ENCODE results near the gene MAVS. TPM values are rescaled to one million over a fixed set of nuclear protein-coding genes. Genes with fewer than 3 reads are reported as not detected.
A peak's percentile ranks its signal among the peaks of the same experiment; 100 is the strongest.

Gene MAVS
- total RNA-seq, 1 experiment from 2014 or later, result 24.2 TPM

- Histone ChIP-seq H2BK20ac (ENCODE audit: low read depth, low read length, poor library complexity, severe bottlenecking) (no peak overlapping the region), H3K9me3 (ENCODE audit: control insufficient read depth, low read depth, low read length) (no peaks in the 10 kb centered on the region), H3K27ac (ENCODE audit: insufficient read length, low read depth, low read length) (no peak overlapping the region), H3K14ac (ENCODE audit: insufficient read depth, low read length) (no peak overlapping the region), H4K20me1 (ENCODE audit: control insufficient read depth, insufficient read depth, insufficient read length) (no peaks in the 10 kb centered on the region), H3K79me2 (ENCODE audit: insufficient read depth, low read length) (no peaks in the 10 kb centered on the region), H2BK5ac (ENCODE audit: insufficient read length, low read length) (no peak overlapping the region), H3K23ac (ENCODE audit: insufficient read length, low read depth, low read length) (no peak overlapping the region), H3K4ac (ENCODE audit: low read depth, low read length) (no peak overlapping the region), H2BK12ac (ENCODE audit: insufficient read length, low read depth, low read length) (no peak overlapping the region), H2AFZ (ENCODE audit: low read length) (no peak overlapping the region), H3K4me2 (ENCODE audit: insufficient read depth, insufficient read length, low read length) (no peak overlapping the region), H2BK120ac (ENCODE audit: low read depth, low read length, poor library complexity, severe bottlenecking) (no peak overlapping the region), H3K27me3 (ENCODE audit: insufficient read depth, low read length) (no peaks in the 10 kb centered on the region), H3T11ph (ENCODE audit: low read length) (no peak overlapping the region), H3K9ac (ENCODE audit: extremely low read depth, insufficient read length, low read length) (no peak overlapping the region), H2BK15ac (ENCODE audit: low read depth, low read length) (no peak overlapping the region), H3K56ac (ENCODE audit: insufficient read length, low read depth, low read length) (no peak overlapping the region), H4K5ac (ENCODE audit: insufficient read length, low read depth, low read length) (no peak overlapping the region), H4K91ac (ENCODE audit: insufficient read length, low read depth, low read length) (no peak overlapping the region), H3K23me2 (ENCODE audit: insufficient read length, low read depth, low read length, poor library complexity, severe bottlenecking) (peaks cover 8% of the 10 kb centered on the region), H2AK5ac (ENCODE audit: insufficient read length, low read length) (no peak overlapping the region), H3K79me1 (ENCODE audit: insufficient read depth, low read depth, low read length, poor library complexity, severe bottlenecking) (no peaks in the 10 kb centered on the region), H4K8ac (replicated peaks; ENCODE audit: insufficient read length, low read depth, low read length) (no peak overlapping the region), H3K18ac (ENCODE audit: insufficient read length, low read depth, low read length) (no peak overlapping the region), H3K4me1 (ENCODE audit: insufficient read depth, low read length) (peaks cover 3% of the 10 kb centered on the region)
- DNase-seq, result no peak
- Mint-ChIP-seq H3K4me3 (no peak overlapping the region), H3K4me1 (peaks cover 30 to 48% of the 10 kb centered on the region in 2 experiments), H3K9me3 (no peaks in the 10 kb centered on the region), H3K36me3 (ENCODE audit: insufficient read depth in 1 of 3, low read depth in 3 of 3) (peaks cover 32 to 55% (median 47%) of the 10 kb centered on the region in 3 experiments), H3K27me3 (ENCODE audit: low read depth) (peaks cover 4% of the 10 kb centered on the region; the same call in 1 of the 2 replicates), H3K27ac (peak overlapping the region in 1 of 3 experiments; percentile 46; a peak in 2 of 7 replicates)
- no CpG with 5 or more reads among the region's 11 CpGs for WGBS (ENCODE audit: extremely low coverage, insufficient read length, low lambda C conversion rate)
- TF ChIP-seq, protein P1, sequence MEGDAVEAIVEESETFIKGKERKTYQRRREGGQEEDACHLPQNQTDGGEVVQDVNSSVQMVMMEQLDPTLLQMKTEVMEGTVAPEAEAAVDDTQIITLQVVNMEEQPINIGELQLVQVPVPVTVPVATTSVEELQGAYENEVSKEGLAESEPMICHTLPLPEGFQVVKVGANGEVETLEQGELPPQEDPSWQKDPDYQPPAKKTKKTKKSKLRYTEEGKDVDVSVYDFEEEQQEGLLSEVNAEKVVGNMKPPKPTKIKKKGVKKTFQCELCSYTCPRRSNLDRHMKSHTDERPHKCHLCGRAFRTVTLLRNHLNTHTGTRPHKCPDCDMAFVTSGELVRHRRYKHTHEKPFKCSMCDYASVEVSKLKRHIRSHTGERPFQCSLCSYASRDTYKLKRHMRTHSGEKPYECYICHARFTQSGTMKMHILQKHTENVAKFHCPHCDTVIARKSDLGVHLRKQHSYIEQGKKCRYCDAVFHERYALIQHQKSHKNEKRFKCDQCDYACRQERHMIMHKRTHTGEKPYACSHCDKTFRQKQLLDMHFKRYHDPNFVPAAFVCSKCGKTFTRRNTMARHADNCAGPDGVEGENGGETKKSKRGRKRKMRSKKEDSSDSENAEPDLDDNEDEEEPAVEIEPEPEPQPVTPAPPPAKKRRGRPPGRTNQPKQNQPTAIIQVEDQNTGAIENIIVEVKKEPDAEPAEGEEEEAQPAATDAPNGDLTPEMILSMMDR (conservative IDR thresholded peaks at IDR 0.05), result no peak
Measured at GRCh38 chr20:3804254-3804751, 42.3 kb upstream of the MAVS start.
